Endothelial cell of umbilical vein (primary cell): Measurements from ENCODE around the gene MNT. TPM values are rescaled to one million over a fixed set of nuclear protein-coding genes. Genes with fewer than 3 reads are reported as not detected.

Source experiments
- BruUV-seq: library from RNA; stranded (reverse); fragments of 400-500 nt; replicated peaks from 2 replicates; lab custom pipeline; 2021; lab: Mats Ljungman, UMichigan
- CTCF ChIA-PET: fragments of 300-600, 350-600 bp; sonication (Branson Sonifier 250); formaldehyde crosslinking; loops from one replicate; lab custom pipeline; 2021; ENCODE audit warnings: antibody characterized with exemption, inconsistent platforms; lab: Charles Lee
- POLR2A ChIA-PET: fragments of 300-600, 350-600 bp; sonication (Branson Sonifier 250); formaldehyde crosslinking; loops from one replicate; lab custom pipeline; 2021; ENCODE audit warnings: antibody characterized with exemption, inconsistent platforms; lab: Charles Lee
- DNase-seq: peaks from one replicate; pipeline ENCODE4 v3.0.0-alpha.2; 2011; ENCODE audit warnings: low read depth, low spot score
- FAIRE-seq: peaks from 2 replicates; lab custom pipeline; 2011; peaks lifted over from hg19 to GRCh38; lab: Jason Lieb, UNC
- H2AFZ ChIP-seq: 2 replicates; pipeline ENCODE4 v1.6.0; 2012; ENCODE audit warnings: low read depth, low read length, control low read depth, inconsistent platforms
- H3K27ac ChIP-seq: 2 replicates; pipeline ENCODE4 v1.5.1; 2011; ENCODE audit warnings: low read depth, mild to moderate bottlenecking, control low read depth, low read length, moderate library complexity; ENCODE audit not compliant: insufficient read depth
- H3K27me3 ChIP-seq, 2 experiments: 2 replicates each; pipeline versions ENCODE4 v1.6.0 to v1.6.1; 2011; ENCODE audit warnings: low read length in 2 of 2, mixed read lengths in 1 of 2; ENCODE audit not compliant: control insufficient read depth in 2 of 2, insufficient read depth in 2 of 2
- H3K36me3 ChIP-seq, 2 experiments: 2 replicates in 1 of 2; 3 replicates in 1 of 2; pipeline ENCODE4 v1.5.1; 2011; ENCODE audit warnings: low read length in 2 of 2, mild to moderate bottlenecking in 1 of 2, moderate library complexity in 1 of 2; ENCODE audit not compliant: control insufficient read depth in 2 of 2, insufficient read depth in 2 of 2; ENCODE audit errors: extremely low read depth in 1 of 2
- H3K4me1 ChIP-seq: 3 replicates; pipeline ENCODE4 v1.5.1; 2011; ENCODE audit warnings: mild to moderate bottlenecking, low read length; ENCODE audit not compliant: control insufficient read depth, insufficient read depth; ENCODE audit errors: extremely low read depth
- H3K4me2 ChIP-seq: 2 replicates; pipeline ENCODE4 v1.6.1; 2011; ENCODE audit warnings: low read length, control low read depth, mixed read lengths; ENCODE audit not compliant: insufficient read depth
- H3K4me3 ChIP-seq, 3 experiments: fragments of 200-600 bp in 1 of 3; sonication (generic), shearing (Covaris generic) in 1 of 3; replicated peaks in 1 of 3; 2 replicates each; pipeline ENCODE4 v1.5.1; 2011 to 2016; ENCODE audit warnings: control low read depth in 3 of 3, low read length in 3 of 3, mild to moderate bottlenecking in 2 of 3, inconsistent platforms in 1 of 3, low read depth in 1 of 3, moderate library complexity in 1 of 3; ENCODE audit not compliant: insufficient read depth in 1 of 3
- H3K79me2 ChIP-seq: 2 replicates; pipeline ENCODE4 v1.6.0; 2012; ENCODE audit warnings: low read length, inconsistent platforms; ENCODE audit not compliant: control insufficient read depth, insufficient read depth
- H3K9ac ChIP-seq: replicated peaks from 2 replicates; pipeline ENCODE3; 2011; ENCODE audit warnings: low read length, control low read depth; ENCODE audit not compliant: insufficient read depth; ENCODE audit errors: extremely low read depth
- H3K9me1 ChIP-seq: replicated peaks from 3 replicates; pipeline ENCODE4 v1.6.0; 2011; ENCODE audit warnings: mild to moderate bottlenecking, low read length; ENCODE audit not compliant: control insufficient read depth, insufficient read depth; ENCODE audit errors: extremely low read depth
- H3K9me3 ChIP-seq: replicated peaks from 2 replicates; pipeline ENCODE4 v1.5.1; 2012; ENCODE audit warnings: low read length, inconsistent platforms; ENCODE audit not compliant: control insufficient read depth, insufficient read depth
- H4K20me1 ChIP-seq: replicated peaks from 2 replicates; pipeline ENCODE3; 2011; ENCODE audit warnings: mild to moderate bottlenecking, low read length; ENCODE audit not compliant: control insufficient read depth, insufficient read depth; ENCODE audit errors: extremely low read depth
- EZH2 ChIP-seq: IDR thresholded peaks from 2 replicates; pipeline ENCODE4 v1.6.1; 2012; ENCODE audit warnings: borderline replicate concordance, low read depth, mild to moderate bottlenecking, moderate library complexity, low read length, inconsistent platforms; ENCODE audit not compliant: severe bottlenecking
- FOS ChIP-seq: IDR thresholded peaks from 2 replicates; pipeline ENCODE4 v1.6.1; 2011; ENCODE audit warnings: mild to moderate bottlenecking, low read length, moderate library complexity, borderline replicate concordance; ENCODE audit not compliant: insufficient read depth
- GATA2 ChIP-seq: IDR thresholded peaks from 2 replicates; pipeline ENCODE4 v1.7.0; 2011; ENCODE audit warnings: low read depth, mild to moderate bottlenecking, moderate library complexity, mixed read lengths, low read length; ENCODE audit not compliant: insufficient read length, insufficient read depth
- JUN ChIP-seq: IDR thresholded peaks from 2 replicates; pipeline ENCODE4 v1.6.1; 2011; ENCODE audit warnings: borderline replicate concordance, low read depth; ENCODE audit not compliant: insufficient read length, insufficient read depth
- MYC ChIP-seq: IDR thresholded peaks from one replicate; pipeline ENCODE4 v1.6.1; 2011; ENCODE audit warnings: mild to moderate bottlenecking, low read depth, low read length
- POLR2A ChIP-seq: IDR thresholded peaks from 2 replicates; pipeline ENCODE4 v1.6.1; 2012; ENCODE audit warnings: low read depth, mild to moderate bottlenecking, control low read depth, low read length
- POLR2AphosphoS5 ChIP-seq: IDR thresholded peaks from 2 replicates; pipeline ENCODE4 v1.6.1; 2012; ENCODE audit warnings: low read depth, mild to moderate bottlenecking, control low read depth, low read length, moderate library complexity; ENCODE audit not compliant: insufficient read depth
- dilution Hi-C: fragments of 300-500 bp; cut with MboI; formaldehyde crosslinking; loops from one replicate; pipeline ENCODE4 v1.15.0; 2019; ENCODE audit warnings: low sequenced_read_pairs; ENCODE audit not compliant: extremely low pct_ligation_motif_present
- intact Hi-C: fragments of 100-400 bp; cut with micrococcal nuclease; formaldehyde crosslinking; loops from one replicate; pipeline ENCODE4 v1.10.0; 2022
- polyA plus RNA-seq, 4 experiments: library from polyadenylated mRNA; depleted of rRNA in 3 of 4; stranded (reverse) in 3 of 4; unstranded in 1 of 4; fragments of >200 nt; gene quantifications; 2 replicates each; pipeline versions ENCODE4 v1.2.1 to v1.2.3, GENCODE V29; 2011 to 2012; ENCODE audit warnings: missing spikeins in 1 of 4
- total RNA-seq: library from RNA; stranded (reverse); gene quantifications from 2 replicates; pipeline ENCODE4 v1.2.3, GENCODE V29; 2021
- TF ChIP-seq, protein P1 (sequence below): IDR thresholded peaks from 2 replicates; pipeline ENCODE4 v1.6.1; 2011; ENCODE audit not compliant: insufficient read depth, insufficient read length
- TF ChIP-seq, protein P2 (sequence below), 2 donors: IDR thresholded peaks; 1 replicate in 1 of 2; 2 replicates in 1 of 2; pipeline ENCODE4 v1.5.1; 2011; ENCODE audit warnings: low read length in 2 of 2, mild to moderate bottlenecking in 2 of 2, moderate library complexity in 2 of 2, control low read depth in 1 of 2, inconsistent platforms in 1 of 2, low read depth in 1 of 2; ENCODE audit not compliant: insufficient read depth in 1 of 2; ENCODE audit errors: extremely low read depth in 1 of 2

MNT gene
- total and polyA plus RNA-seq, 2 donors (not counting 3 experiments of a cell fraction or from before 2014, with no cell fraction given), result 4.1 to 21.6 TPM

DNA sequence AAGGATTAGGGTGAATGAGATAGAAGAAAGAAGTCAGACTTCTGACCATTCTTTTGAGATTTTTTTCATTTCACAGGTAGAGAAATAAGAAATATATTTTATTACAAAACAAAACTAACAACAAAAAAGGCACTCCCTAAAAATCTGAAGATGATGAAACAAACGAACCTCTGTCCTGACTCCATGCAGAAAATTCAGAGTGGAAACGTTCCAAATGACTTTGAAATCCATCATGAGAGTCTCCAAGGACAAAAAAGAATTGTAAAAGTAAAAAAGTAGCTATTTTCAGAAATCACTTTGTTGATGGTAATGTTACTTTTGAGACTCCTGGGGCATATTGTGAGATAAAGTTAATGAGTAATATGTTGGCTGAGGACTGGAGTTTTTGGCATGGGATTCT, 26.4 kb upstream of the MNT start:
- no peak for TF ChIP-seq GATA2
- TF ChIP-seq MYC, result no peak
- TF ChIP-seq EZH2, result no peak
- no peak for TF ChIP-seq JUN
- TF ChIP-seq, protein P1, sequence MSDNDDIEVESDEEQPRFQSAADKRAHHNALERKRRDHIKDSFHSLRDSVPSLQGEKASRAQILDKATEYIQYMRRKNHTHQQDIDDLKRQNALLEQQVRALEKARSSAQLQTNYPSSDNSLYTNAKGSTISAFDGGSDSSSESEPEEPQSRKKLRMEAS, result no peak
- no peak for TF ChIP-seq POLR2AphosphoS5
- TF ChIP-seq POLR2A, result no peak
- no peak for TF ChIP-seq FOS
- TF ChIP-seq, protein P2, sequence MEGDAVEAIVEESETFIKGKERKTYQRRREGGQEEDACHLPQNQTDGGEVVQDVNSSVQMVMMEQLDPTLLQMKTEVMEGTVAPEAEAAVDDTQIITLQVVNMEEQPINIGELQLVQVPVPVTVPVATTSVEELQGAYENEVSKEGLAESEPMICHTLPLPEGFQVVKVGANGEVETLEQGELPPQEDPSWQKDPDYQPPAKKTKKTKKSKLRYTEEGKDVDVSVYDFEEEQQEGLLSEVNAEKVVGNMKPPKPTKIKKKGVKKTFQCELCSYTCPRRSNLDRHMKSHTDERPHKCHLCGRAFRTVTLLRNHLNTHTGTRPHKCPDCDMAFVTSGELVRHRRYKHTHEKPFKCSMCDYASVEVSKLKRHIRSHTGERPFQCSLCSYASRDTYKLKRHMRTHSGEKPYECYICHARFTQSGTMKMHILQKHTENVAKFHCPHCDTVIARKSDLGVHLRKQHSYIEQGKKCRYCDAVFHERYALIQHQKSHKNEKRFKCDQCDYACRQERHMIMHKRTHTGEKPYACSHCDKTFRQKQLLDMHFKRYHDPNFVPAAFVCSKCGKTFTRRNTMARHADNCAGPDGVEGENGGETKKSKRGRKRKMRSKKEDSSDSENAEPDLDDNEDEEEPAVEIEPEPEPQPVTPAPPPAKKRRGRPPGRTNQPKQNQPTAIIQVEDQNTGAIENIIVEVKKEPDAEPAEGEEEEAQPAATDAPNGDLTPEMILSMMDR (IDR thresholded peaks at IDR 0.05; ENCODE audit: extremely low read depth in 1 of 2, insufficient read depth in 1 of 2, low read depth in 1 of 2, low read length in 2 of 2), result no peak
- FAIRE-seq (peak; percentile 4), DNase-seq (no peak)
- POLR2A ChIA-PET, result no interaction called here
- no peaks in the 10 kb centered on the region for H3K27me3 ChIP-seq
- H4K20me1 ChIP-seq, result no peaks in the 10 kb centered on the region
- no TSS peak for BruUV-seq
- H3K9me1 ChIP-seq, result no peaks in the 10 kb centered on the region
- no peaks in the 10 kb centered on the region for H3K36me3 ChIP-seq
- H3K4me1 ChIP-seq, result no peaks in the 10 kb centered on the region
- no peaks in the 10 kb centered on the region for H3K9me3 ChIP-seq
- no peak overlapping the region for H2AFZ ChIP-seq
- no peaks in the 10 kb centered on the region for H3K79me2 ChIP-seq
- CTCF ChIA-PET, result interaction anchor here (1.1 kb wide), 1 partner anchor 11 kb away, joined by 6 read pairs; no protein-coding TSS in a partner anchor
- no peak overlapping the region for H3K4me2 ChIP-seq
- no peak overlapping the region for H3K9ac ChIP-seq
- no peak overlapping the region for H3K27ac ChIP-seq
- no peak overlapping the region for H3K4me3 ChIP-seq
- intact Hi-C loops, result no loop called here
- dilution Hi-C loops, result no loop called here
